Fibroblast of mammary gland (primary cell): Measurements from ENCODE around the gene CCDC141.

Experiments
- DNase-seq: peaks from one replicate; pipeline ENCODE4 v3.0.0-alpha.2; 2010; ENCODE audit warnings: low read depth
- H3K4me3 ChIP-seq: 2 replicates; pipeline ENCODE4 v1.5.1; 2011; ENCODE audit warnings: low read depth, mild to moderate bottlenecking, low read length, moderate library complexity; ENCODE audit not compliant: control insufficient read depth
- TF ChIP-seq, protein P1 (sequence below): conservative IDR thresholded peaks from 2 replicates; pipeline ENCODE4 v1.5.1; 2011; ENCODE audit warnings: low read depth, low read length, inconsistent platforms; ENCODE audit not compliant: control insufficient read depth, insufficient read depth

The CCDC141 gene

DNA sequence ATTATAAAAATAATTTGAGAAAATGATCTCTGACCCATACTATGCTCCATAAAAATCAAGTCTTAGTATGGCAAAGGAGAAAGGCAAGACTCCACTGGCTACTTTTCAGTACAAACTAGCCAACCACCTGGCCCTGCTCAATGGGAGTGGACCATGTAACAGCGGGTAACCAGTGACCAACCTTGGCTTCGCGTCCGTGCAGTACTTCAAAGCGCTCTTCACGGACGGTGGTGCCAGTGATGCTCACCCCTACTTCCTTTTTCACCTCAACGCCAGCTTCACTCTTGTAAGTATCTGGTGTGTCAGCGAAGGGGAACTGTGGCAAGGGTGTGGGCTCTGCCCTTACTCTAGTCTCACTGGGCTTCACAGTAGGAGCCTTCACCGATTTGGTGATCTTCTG, 266.0 kb downstream of the CCDC141 start:
- no peak for DNase-seq
- H3K4me3 ChIP-seq, result no peak overlapping the region
- TF ChIP-seq, protein P1, sequence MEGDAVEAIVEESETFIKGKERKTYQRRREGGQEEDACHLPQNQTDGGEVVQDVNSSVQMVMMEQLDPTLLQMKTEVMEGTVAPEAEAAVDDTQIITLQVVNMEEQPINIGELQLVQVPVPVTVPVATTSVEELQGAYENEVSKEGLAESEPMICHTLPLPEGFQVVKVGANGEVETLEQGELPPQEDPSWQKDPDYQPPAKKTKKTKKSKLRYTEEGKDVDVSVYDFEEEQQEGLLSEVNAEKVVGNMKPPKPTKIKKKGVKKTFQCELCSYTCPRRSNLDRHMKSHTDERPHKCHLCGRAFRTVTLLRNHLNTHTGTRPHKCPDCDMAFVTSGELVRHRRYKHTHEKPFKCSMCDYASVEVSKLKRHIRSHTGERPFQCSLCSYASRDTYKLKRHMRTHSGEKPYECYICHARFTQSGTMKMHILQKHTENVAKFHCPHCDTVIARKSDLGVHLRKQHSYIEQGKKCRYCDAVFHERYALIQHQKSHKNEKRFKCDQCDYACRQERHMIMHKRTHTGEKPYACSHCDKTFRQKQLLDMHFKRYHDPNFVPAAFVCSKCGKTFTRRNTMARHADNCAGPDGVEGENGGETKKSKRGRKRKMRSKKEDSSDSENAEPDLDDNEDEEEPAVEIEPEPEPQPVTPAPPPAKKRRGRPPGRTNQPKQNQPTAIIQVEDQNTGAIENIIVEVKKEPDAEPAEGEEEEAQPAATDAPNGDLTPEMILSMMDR, result no peak

DNA sequence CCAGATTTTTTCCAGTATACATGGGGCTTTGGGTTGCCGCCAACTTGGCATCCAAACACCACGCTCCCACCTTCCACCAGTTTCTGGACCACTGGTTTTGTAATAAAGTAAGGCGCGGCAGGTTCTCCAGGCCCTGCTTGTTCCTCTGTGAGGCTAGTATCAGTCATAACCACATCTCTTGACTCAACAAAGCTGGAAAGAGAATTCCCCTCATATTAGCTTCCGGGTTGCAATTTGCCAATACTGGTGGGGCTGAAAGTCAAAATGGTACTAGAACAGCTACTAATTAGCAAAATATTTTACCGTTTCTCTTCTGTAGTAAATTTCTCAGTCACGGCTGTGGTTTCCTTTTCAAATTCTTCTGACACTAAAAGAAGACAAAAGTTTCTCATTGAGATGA, 267.7 kb downstream of the CCDC141 start:
- no peak for DNase-seq
- no peak overlapping the region for H3K4me3 ChIP-seq
- TF ChIP-seq, protein P1, result no peak
